Ovary (tissue), 9 donors: Measurements from ENCODE around the gene REV3L. TPM values are rescaled to one million over a fixed set of nuclear protein-coding genes. Genes with fewer than 3 reads are reported as not detected.

Source experiments
- DNase-seq, 5 donors: peaks; one replicate each; pipeline ENCODE4 v3.0.0-alpha.2; 2019 to 2020
- H3K27ac ChIP-seq, 2 donors: fragments of 200-600 bp; one replicate each; pipeline versions ENCODE4 v1.5.1 to v1.8.0; 2019 to 2022
- H3K27me3 ChIP-seq: fragments of 200-600 bp; one replicate; pipeline ENCODE4 v1.8.0; 2022
- H3K36me3 ChIP-seq: fragments of 200-600 bp; sonication (generic); one replicate; pipeline ENCODE4 v1.5.1; 2019
- H3K4me1 ChIP-seq: one replicate; pipeline ENCODE4 v1.8.1; 2013; ENCODE audit warnings: mild to moderate bottlenecking, moderate library complexity; ENCODE audit not compliant: insufficient read depth
- H3K4me3 ChIP-seq: fragments of 200-600 bp; sonication (generic); one replicate; pipeline ENCODE4 v1.5.1; 2017
- H3K9me3 ChIP-seq, 2 donors: fragments of 200-600 bp in 1 of 2; sonication (generic) in 1 of 2; one replicate each; pipeline versions ENCODE4 v1.5.1 to v1.8.1; 2013 to 2019; ENCODE audit warnings: mild to moderate bottlenecking in 1 of 2, moderate library complexity in 1 of 2
- EP300 ChIP-seq: sonication (generic); formaldehyde crosslinking; IDR thresholded peaks from one replicate; pipeline ENCODE4 v1.6.1; 2017; ENCODE audit warnings: antibody characterized with exemption
- POLR2A ChIP-seq: fragments of 450-650 bp; IDR thresholded peaks from one replicate; pipeline ENCODE4 v1.6.1; 2017; ENCODE audit warnings: antibody characterized with exemption, mild to moderate bottlenecking, moderate library complexity
- WGBS, 3 donors: extraction: QIAGEN DNeasy Blood & Tissue Kit in 1 of 3; methylation state at CpG; one replicate each; pipeline versions ENCODE4 v1.1.5 to v1.1.7; 2013 to 2017; 5-methylcytosine and 5-hydroxymethylcytosine counted together
- intact Hi-C, 4 donors: fragments of 100-400 bp; cut with DNase I; formaldehyde crosslinking; loops; one replicate each; pipeline versions ENCODE4 v1.11.0 to v1.15.1; 2022 to 2023
- polyA plus RNA-seq, 2 donors: library from polyadenylated mRNA; stranded (reverse); fragments of 200-250 nt in 1 of 2; fragments of 350-450 nt in 1 of 2; fragmentation: Illumina TruSeq in 1 of 2; extraction: RNeasy Lipid Tissue Mini Kit (QIAGEN cat#74804) in 1 of 2; gene quantifications; one replicate each; pipeline ENCODE4 v1.2.3, GENCODE V29; 2013 to 2014
- total RNA-seq, 7 donors: library from RNA; depleted of rRNA in 2 of 7; stranded (reverse); fragments of >200 nt in 2 of 7; fragmentation: NEBNext Ultra II Directional in 3 of 7; extraction: Animal tissue kit (Norgen Biotek cat#: 25700) in 3 of 7; gene quantifications; one replicate each; pipeline versions ENCODE4 v1.1.0 to v1.2.4, GENCODE V29; 2016 to 2023
- TF ChIP-seq, protein P1 (sequence below), 3 donors: fragments of 450-650 bp in 2 of 3; fragments of 200-600 bp in 1 of 3; IDR thresholded peaks; one replicate each; pipeline versions ENCODE4 v1.5.1 to v1.8.0; 2016 to 2022; ENCODE audit warnings: antibody characterized with exemption in 3 of 3, mild to moderate bottlenecking in 1 of 3
- donor health status: DM: no; HTN: no; CAD: no; lungs with moderate emphysema.
- donor health status: DM: no; HTN: no; CAD: no.
- donor health status: Bipolar disorder and iron deficiency.
- donor health status: DM: yes; HTN: yes; CAD: no.
- donor health status: DM: no; HTN: no; CAD: no.
- donor health status: DM: yes; HTN: yes; CAD: no.

Gene REV3L
- total and polyA plus RNA-seq, 9 donors: 8.5 to 55.2 (median 31.0) TPM

DNA sequence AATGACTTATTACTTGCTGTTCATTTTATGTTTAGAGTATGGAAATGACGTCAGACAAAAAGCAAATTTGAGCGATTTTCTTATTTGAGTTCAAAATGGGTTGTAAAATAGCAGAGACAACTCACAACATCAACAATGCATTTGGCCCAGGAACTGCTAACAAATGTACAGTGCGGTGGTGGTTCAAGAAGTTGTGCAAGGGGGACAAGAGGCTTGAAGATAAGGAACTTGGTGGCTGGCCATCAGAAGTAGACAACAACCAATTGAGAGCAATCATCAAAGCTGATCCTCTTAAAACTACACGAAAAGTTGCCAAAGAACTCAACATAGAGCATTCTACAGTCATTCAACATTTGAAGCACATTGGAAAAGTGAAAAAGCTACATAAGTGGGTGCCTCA lies 43.8 kb downstream of the REV3L start:
- DNase-seq: no peak
- 92 to 96% (median 96%) methylated on average over 4 of the region's 4 CpGs for whole genome bisulfite sequencing, 3 donors
- no peak overlapping the region for H3K27ac ChIP-seq
- TF ChIP-seq, protein P1, sequence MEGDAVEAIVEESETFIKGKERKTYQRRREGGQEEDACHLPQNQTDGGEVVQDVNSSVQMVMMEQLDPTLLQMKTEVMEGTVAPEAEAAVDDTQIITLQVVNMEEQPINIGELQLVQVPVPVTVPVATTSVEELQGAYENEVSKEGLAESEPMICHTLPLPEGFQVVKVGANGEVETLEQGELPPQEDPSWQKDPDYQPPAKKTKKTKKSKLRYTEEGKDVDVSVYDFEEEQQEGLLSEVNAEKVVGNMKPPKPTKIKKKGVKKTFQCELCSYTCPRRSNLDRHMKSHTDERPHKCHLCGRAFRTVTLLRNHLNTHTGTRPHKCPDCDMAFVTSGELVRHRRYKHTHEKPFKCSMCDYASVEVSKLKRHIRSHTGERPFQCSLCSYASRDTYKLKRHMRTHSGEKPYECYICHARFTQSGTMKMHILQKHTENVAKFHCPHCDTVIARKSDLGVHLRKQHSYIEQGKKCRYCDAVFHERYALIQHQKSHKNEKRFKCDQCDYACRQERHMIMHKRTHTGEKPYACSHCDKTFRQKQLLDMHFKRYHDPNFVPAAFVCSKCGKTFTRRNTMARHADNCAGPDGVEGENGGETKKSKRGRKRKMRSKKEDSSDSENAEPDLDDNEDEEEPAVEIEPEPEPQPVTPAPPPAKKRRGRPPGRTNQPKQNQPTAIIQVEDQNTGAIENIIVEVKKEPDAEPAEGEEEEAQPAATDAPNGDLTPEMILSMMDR (IDR thresholded peaks at IDR 0.05): no peak
- no peaks in the 10 kb centered on the region for H3K9me3 ChIP-seq
- no peaks in the 10 kb centered on the region for H3K27me3 ChIP-seq
- H3K36me3 ChIP-seq: no peaks in the 10 kb centered on the region
- intact Hi-C loops: no loop called here
- no peaks in the 10 kb centered on the region for H3K4me1 ChIP-seq
- no peak overlapping the region for H3K4me3 ChIP-seq

DNA sequence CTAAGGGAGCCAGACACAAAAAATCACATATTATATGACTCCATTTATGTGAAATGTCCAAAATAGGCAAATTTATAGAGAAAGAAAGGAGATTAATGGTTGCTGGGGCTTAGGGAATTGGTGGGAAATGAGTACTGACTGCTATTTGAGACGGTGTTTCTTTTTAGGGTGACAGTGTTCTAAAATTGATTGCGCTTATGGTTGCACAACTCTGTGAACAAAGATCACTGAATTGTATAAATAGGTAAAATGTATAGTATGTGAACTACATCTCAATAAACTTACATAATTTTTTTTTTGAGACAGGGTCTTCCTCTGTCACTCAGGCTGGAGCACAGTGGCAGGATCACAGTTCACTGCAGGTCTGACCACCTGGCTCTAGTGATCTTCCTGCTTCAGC lies 45.4 kb downstream of the REV3L start:
- Histone ChIP-seq H3K4me1 (no peaks in the 10 kb centered on the region), H3K9me3 (no peaks in the 10 kb centered on the region), H3K27me3 (no peaks in the 10 kb centered on the region), H3K36me3 (no peaks in the 10 kb centered on the region), H3K4me3 (no peak overlapping the region), H3K27ac (no peak overlapping the region)
- intact Hi-C loops: no loop called here
- DNase-seq: no peak
- 96 to 98% (median 97%) methylated on average over 2 of the region's 2 CpGs for WGBS, 3 donors
- TF ChIP-seq POLR2A (no peak), EP300 (no peak)
- TF ChIP-seq, protein P1 (IDR thresholded peaks at IDR 0.05): no peak

DNA sequence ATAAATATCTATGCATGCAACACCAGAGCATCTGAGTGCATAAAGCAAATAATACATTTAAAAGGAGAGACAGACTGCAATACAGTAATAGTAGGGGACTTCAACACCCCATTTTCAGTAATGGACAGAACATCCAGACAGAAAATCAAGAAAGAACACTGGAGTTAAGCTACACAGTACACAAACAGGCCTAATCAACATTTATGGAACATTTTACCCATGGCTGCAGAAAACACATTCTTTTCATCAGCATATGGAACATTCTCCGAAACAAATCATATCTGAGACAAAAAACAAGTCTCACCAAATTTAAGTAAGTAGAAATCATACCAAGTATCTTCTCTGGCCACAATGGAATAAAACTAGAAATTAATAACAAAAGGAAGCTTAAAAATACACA lies 50.5 kb downstream of the REV3L start:
- Histone ChIP-seq H3K27ac (no peak overlapping the region), H3K36me3 (no peaks in the 10 kb centered on the region), H3K4me1 (no peaks in the 10 kb centered on the region), H3K4me3 (no peak overlapping the region), H3K9me3 (no peaks in the 10 kb centered on the region), H3K27me3 (no peaks in the 10 kb centered on the region)
- intact Hi-C loops: no loop called here
- DNase-seq: no peak
- TF ChIP-seq EP300 (no peak), POLR2A (no peak)
- TF ChIP-seq, protein P1 (IDR thresholded peaks at IDR 0.05): no peak
- 65 to 83% (median 82%) methylated on average over 1 of the region's 1 CpG for WGBS, 3 donors

DNA sequence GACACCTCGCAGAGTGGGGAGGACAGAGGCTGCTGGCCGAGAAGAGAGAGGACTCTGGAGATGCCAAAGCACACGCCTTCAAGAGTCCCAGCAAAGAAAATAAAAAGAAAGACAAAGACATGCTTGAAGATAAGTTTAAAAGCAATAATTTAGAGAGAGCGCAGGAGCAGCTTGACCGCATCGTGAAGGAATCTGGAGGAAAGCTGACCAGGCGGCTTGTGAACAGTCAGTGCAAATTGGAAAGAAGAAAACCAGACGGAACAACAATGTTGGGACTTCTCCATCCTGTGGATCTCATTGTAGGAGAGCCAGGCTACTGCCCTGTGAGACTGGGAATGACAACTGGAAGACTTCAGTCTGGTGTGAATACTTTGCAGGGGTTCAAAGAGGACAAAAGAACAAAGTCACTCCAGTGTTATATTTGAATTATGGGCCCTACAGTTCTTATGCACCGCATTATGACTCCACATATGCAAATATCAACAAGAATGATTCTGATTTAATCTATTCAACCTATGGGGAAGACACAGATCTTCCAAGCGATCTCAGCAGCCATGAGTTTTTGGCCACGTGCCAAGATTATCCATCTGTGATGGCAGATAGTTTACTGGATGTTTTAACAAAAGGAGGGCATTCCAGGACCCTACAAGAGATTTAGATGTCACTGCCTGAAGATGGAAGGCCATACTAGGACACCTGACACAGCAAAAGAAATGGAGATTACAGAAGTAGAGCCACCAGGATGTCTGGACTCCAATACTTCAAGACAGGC lies 52.2 kb downstream of the REV3L start:
- H3K27me3 ChIP-seq: no peaks in the 10 kb centered on the region
- intact Hi-C loops: no loop called here
- no peak for TF ChIP-seq EP300
- TF ChIP-seq POLR2A: no peak
- TF ChIP-seq, protein P1 (IDR thresholded peaks at IDR 0.05): no peak
- no peak overlapping the region for H3K4me3 ChIP-seq
- WGBS, 3 donors: 88 to 96% (median 96%) methylated on average over 11 of the region's 11 CpGs
- DNase-seq: no peak
- no peaks in the 10 kb centered on the region for H3K4me1 ChIP-seq
- no peaks in the 10 kb centered on the region for H3K36me3 ChIP-seq
- H3K9me3 ChIP-seq: no peaks in the 10 kb centered on the region
- no peak overlapping the region for H3K27ac ChIP-seq
